ENCODE data around the gene TMTC2. TPM values are rescaled to one million over a fixed set of nuclear protein-coding genes. Genes with fewer than 3 reads are reported as not detected.

Gene TMTC2
- total RNA-seq, 1 experiment from 2014 or later: 10.8 TPM

GRCh38 chr12:82675246-82675645 lies 11.5 kb upstream of the TMTC2 start:
- no peak for DNase-seq (ENCODE audit: extremely low read depth, low read depth)

DNA sequence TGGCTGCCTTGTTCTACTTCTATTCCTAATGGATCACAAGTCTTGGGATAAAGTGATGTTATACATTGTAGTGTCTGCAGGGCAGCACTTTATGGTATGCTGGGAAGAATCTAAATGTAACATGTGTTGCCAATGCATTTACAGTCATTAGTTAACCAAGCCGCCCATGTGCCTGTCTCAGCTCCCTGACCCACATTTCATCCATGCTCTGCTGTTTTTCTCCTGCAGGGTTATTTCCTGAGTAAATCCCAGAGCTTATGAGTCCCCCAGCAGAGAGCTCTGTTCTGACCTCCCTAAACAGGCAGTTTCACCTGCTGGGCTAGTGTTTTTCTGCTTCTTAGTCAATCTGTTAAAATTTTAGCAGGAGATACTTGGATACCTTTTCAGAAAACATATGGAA lies 4.4 kb upstream of the TMTC2 start:
- no peak for DNase-seq (ENCODE audit: extremely low read depth, low read depth)

- no peak for DNase-seq (ENCODE audit: extremely low read depth, low read depth)
These were observed 3.9 kb upstream of the TMTC2 start for GRCh38 chr12:82682851-82683261.

DNA sequence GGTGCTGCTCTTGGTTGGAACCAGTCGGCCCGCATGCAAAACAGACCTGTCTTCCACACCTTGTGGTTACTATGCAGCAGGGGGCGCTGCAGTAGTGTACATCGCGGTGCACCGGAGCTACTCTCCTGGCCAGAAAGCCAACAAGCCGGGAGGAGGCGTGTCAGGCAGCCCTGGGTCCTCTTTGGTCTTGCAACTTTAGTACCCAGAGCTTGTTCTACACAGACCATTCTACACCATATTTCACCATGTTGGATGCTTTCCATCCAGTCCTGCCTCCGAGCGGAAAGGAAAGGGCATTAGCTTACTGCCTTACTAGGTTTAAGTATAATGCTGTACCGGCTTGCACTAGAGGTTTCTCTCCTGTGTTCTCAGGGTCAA lies 927 bp upstream of the TMTC2 start:
- DNase-seq (ENCODE audit: extremely low read depth, low read depth): peak; percentile 94

DNA sequence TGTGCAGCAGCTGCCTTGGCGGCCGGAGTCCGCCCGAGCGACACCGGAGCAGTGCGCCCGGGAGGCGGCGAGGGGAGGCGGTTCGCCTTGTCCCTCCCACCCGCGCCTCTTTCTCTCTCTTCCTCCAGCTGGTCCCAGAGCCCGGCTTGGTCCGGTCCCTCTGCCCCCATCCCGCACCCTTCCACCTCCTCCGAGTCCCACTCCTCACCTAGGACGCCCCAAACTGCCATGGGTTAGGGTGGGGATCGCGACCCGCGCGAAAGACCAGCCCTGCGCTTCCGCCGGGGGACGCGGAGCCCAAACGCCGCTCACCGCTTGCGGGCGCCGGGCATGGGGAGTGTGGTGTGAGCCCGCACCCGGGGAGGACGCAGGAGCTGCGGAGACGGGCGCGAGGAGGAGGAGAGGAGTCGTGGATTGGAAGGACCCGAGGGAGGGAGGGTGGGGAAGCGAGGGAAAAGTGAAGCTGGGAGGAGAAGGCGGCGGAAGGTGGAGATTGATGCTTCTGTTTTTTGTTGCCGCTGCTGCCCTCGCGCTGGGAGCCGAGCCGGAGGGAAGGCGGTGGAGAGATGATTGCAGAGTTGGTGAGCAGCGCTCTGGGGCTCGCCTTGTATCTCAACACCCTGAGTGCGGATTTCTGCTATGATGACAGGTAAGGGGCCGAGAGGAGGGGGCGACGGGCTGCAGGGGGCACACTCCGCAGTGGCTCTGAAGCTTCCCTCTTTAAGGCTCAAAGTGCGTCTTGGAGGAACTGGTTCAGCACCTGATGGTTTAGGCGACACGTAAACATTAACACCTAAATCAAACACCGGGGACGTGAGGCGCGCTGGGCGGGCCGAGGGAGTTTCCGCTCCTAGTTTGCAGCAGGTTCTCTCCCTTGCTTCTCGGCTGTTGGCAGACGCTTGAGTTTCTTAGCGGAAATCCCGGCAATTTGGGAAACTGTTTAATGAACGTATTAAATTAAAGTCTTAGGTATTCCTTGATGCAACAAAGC lies 610 bp downstream of the TMTC2 start:
- DNase-seq (ENCODE audit: extremely low read depth, low read depth): no peak

GRCh38 chr12:82688035-82688501 lies 1.4 kb downstream of the TMTC2 start:
- no peak for DNase-seq (ENCODE audit: extremely low read depth, low read depth)

- no peak for DNase-seq (ENCODE audit: extremely low read depth, low read depth)
These were observed 1.9 kb downstream of the TMTC2 start for GRCh38 chr12:82688596-82688995.

GRCh38 chr12:82690006-82690405 lies 3.3 kb downstream of the TMTC2 start:
- DNase-seq (ENCODE audit: extremely low read depth, low read depth): no peak

GRCh38 chr12:82691513-82691912 lies 4.8 kb downstream of the TMTC2 start:
- DNase-seq (ENCODE audit: extremely low read depth, low read depth): no peak

- DNase-seq (ENCODE audit: extremely low read depth, low read depth): no peak
These were observed 7.6 kb downstream of the TMTC2 start for GRCh38 chr12:82694276-82694675.

DNA sequence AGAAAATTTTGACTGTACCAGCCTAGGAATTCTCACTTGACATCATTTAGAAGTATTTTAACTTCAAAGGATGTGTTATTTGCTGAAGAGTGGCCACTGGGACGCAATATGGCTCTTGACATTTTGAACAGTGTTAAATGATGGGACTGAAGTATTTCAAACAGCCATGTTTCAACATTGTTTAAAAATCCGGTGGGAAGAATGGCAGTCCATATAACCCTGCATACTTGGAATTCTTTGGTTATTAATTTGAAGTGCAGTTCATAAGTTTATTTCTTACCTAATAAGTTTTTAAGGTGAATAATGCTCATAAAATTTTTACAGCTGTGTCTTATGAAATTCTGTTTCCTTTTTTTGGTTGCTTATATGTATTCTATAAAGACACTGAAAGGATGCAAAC lies 8.3 kb downstream of the TMTC2 start:
- no peak for DNase-seq (ENCODE audit: extremely low read depth, low read depth)

DNA sequence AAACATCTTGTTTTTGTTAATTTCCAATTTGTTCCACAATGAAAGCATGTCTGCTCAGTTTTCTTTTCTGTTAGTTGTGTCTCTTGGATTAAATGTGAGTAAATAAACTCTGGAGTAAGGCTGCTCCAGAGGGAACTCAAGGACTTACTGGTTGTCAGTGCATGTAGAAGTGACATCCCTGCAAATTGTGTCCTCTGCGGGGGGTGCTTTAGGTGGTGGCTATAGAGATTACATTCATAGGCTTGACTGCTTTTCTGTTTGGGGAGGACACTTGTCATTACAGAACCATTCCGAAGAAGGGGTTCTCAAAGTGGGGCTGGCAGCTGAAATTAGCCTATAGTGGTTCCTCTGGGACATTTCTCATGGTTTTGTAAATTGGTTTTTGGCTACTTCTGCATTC lies 8.8 kb downstream of the TMTC2 start:
- DNase-seq (ENCODE audit: extremely low read depth, low read depth): no peak

- DNase-seq (ENCODE audit: extremely low read depth, low read depth): no peak
These were observed 9.8 kb downstream of the TMTC2 start for GRCh38 chr12:82696543-82696942.

DNA sequence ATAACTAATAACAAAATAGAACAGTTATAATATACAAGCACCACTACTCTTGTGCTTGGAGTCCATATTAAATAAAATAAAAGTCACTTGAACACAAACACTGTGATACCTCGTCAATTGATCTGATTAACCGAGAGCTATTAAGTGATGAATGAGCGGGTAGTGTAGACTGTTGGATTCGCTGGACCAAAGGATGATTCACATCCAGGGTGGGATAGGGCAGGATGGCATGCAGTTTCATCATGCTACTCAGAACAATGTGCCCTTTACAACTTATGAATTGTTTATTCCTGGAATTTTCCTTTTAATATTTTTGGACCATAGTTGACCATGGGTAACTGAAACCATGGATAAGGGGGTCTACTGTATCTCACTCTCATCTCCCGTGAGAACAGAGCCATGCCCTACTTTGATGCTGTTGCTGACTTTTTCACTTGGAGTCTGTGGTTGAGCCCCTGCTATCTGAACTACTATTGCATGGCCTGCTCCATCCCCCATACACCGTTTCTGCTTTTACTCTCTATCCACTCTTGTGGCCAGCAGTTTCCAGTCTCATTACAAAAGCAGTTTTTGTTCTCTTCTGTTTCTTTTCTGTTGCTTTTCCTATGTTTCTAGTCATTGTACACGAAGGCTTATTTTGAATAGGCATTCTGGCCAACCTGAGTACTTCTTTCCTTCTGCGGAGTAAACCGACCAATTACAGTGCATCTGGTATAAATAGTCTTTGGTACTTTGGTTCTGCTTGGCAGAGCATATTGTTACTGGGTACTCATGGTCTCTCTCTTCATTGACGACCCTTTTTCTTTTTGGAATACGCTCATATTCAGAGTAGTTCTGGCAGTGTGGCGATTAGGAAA lies 12.2 kb downstream of the TMTC2 start:
- DNase-seq (ENCODE audit: extremely low read depth, low read depth): no peak

- no peak for DNase-seq (ENCODE audit: extremely low read depth, low read depth)
These were observed 19.1 kb downstream of the TMTC2 start for GRCh38 chr12:82705774-82706173.

GRCh38 chr12:82708061-82708879 lies 21.6 kb downstream of the TMTC2 start:
- DNase-seq (ENCODE audit: extremely low read depth, low read depth): no peak

GRCh38 chr12:82709794-82710355 lies 23.2 kb downstream of the TMTC2 start:
- no peak for DNase-seq (ENCODE audit: extremely low read depth, low read depth)

DNA sequence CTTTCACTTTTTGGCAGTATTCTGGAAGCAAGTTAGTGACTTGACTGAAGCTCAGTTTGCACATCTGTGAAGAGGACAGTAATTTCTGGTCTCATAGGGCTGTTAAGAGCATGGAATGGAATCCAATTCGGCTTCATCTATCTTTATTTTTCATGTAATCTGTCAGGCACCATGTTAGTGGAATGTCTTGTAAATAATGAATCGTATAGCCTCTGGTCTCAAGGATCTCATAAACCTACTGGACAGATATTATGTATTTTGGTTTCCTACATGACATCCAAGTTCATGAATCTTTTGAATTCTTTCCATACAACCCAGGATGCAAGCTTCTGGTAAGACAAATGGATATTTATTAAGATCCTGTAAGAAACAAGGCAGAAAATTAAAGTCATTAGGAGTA lies 24.0 kb downstream of the TMTC2 start:
- DNase-seq (ENCODE audit: extremely low read depth, low read depth): no peak

DNA sequence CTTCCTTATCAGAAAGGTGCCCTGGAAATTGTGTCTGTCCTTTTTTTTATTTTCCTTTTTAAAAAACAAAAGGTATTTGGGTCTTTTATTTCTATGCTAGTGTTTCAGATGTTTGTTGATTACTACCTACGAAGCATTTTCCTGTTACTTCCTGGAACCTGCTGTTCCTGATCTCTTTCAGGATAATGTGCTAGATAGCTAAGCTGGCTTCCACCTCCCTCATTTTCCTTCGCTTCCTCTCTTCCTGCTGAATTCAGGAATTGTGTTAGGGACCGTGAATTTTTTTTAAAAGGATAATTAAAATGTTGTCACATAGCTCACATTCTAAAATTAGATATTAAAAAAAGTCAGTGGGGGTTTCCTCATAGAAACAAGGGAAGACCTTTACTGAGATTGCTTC lies 27.7 kb downstream of the TMTC2 start:
- no peak for DNase-seq (ENCODE audit: extremely low read depth, low read depth)

DNA sequence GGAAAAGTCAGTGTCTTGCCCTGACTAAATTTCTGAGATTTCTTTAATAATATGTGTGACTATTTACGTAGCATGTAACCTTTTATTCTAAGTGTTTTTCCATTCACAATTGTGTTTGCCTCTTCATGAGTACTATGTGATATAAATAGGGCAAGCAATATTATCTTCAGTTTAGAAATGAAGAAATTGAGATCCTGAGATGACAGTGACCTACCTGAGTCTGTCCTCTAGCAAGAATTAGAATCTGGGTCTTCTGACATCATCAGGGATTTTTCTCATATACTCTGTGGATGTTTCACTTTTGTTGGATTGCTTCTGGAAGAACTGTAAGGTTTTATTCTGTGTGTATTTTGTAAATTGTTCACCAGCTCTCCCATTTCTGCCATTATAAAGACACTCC lies 35.0 kb downstream of the TMTC2 start:
- DNase-seq (ENCODE audit: extremely low read depth, low read depth): no peak

Measured in NCI-H460 (cell line).